ENCODE data around the gene ATP11A.

Gene ATP11A

DNA sequence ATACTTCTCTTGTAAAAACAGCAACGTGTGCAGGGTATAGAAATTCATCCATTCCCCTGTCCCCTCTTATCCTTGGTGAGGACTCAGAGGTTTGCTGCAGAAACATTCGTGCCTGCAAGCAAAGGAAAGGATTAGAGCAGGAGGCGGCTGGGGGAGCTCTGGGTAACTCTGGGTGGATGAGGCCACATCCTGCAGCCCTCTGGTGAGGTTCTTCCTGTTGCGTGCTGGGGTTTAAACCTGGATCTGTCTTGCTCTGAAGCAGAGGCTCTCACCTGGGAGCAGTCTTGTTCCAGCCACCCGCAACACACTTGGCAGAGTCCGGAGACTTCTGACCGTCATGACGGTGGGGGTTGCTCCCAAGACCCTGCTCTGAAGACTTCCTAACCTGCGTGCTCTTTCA lies 69.2 kb downstream of the ATP11A start:
- TF ChIP-seq POLR2AphosphoS5 (IDR thresholded peaks at IDR 0.05; ENCODE audit: borderline replicate concordance, low read depth, low read length) = no peak
- TF ChIP-seq EZH2 (IDR thresholded peaks at IDR 0.05) = no peak
- TF ChIP-seq FOXP2 (optimal IDR thresholded peaks at IDR 0.05; ENCODE audit: control extremely low read depth, extremely low read length, insufficient read depth) = no peak
- DNase-seq (ENCODE audit: low read depth, low spot score) = no peak

DNA sequence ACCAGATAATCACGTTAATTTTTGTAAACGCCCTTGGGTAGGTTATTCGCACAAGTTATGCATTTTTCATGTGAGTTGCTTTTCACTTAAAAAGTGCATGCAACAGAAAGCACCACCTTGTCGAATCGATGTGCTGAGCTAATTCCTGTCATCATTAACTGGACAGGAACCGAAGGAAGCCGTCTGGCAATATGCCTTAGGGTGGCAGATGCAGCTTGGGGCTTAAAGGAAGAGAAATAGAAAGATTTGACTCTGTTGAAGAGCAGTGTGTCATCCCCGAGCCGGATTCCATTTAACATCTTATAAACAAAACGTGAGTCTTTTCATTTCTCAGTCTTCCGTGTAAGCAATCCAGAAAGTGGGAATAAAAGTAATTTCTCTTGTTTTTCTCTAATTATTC lies 70.0 kb downstream of the ATP11A start:
- H3K4me3 ChIP-seq = peak overlapping the region; percentile 6; the same call in 1 of the 2 replicates
- peak overlapping the region; percentile 27; the same call in 1 of the 2 replicates for H3K27ac ChIP-seq
- TF ChIP-seq EZH2 (IDR thresholded peaks at IDR 0.05) (no peak), POLR2AphosphoS5 (IDR thresholded peaks at IDR 0.05; ENCODE audit: borderline replicate concordance, low read depth, low read length) (no peak)
- no peaks in the 10 kb centered on the region for H3K9me3 ChIP-seq (ENCODE audit: low read depth, low read length)
- H3K36me3 ChIP-seq (ENCODE audit: insufficient read depth, low read length) = no peaks in the 10 kb centered on the region
- DNase-seq (ENCODE audit: low read depth, low spot score) = no peak
- no peak overlapping the region for H3K9ac ChIP-seq (ENCODE audit: insufficient read length)

More for the DNA sequence above, 69.2 kb downstream of the ATP11A start:
- Histone ChIP-seq H3K9me3 (ENCODE audit: low read depth, low read length) (no peaks in the 10 kb centered on the region), H3K36me3 (ENCODE audit: insufficient read depth, low read length) (no peaks in the 10 kb centered on the region), H3K27ac (peak overlapping the region; percentile 27; the same call in 1 of the 2 replicates), H3K4me3 (no peak overlapping the region), H3K9ac (ENCODE audit: insufficient read length) (no peak overlapping the region)

DNA sequence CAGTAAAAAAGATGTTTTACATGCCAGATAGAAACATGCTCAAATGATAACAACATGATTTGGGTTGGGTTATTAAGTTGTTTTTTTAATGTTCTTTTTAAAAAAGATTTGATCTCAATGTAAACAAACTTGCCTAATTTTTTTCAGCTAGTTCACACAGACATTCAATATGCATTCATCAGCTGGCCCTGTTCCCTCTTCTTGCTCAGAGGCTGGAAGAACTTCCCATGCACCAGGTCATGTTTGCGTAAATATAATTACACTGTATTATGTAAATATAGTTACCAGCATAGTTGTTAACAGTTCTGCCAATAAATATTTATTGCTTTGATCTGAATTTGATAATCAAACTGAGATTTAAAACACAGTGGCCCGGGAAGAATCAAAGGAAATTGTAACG lies 70.6 kb downstream of the ATP11A start:
- no peak for DNase-seq (ENCODE audit: low read depth, low spot score)
- Histone ChIP-seq H3K36me3 (ENCODE audit: insufficient read depth, low read length) (no peaks in the 10 kb centered on the region), H3K9ac (ENCODE audit: insufficient read length) (no peak overlapping the region), H3K4me3 (no peak overlapping the region; the same call in 1 of the 2 replicates), H3K27ac (no peak overlapping the region), H3K9me3 (ENCODE audit: low read depth, low read length) (no peaks in the 10 kb centered on the region)
- TF ChIP-seq POLR2AphosphoS5 (IDR thresholded peaks at IDR 0.05; ENCODE audit: borderline replicate concordance, low read depth, low read length) (no peak), FOXP2 (optimal IDR thresholded peaks at IDR 0.05; ENCODE audit: control extremely low read depth, extremely low read length, insufficient read depth) (no peak), EZH2 (IDR thresholded peaks at IDR 0.05) (no peak)

DNA sequence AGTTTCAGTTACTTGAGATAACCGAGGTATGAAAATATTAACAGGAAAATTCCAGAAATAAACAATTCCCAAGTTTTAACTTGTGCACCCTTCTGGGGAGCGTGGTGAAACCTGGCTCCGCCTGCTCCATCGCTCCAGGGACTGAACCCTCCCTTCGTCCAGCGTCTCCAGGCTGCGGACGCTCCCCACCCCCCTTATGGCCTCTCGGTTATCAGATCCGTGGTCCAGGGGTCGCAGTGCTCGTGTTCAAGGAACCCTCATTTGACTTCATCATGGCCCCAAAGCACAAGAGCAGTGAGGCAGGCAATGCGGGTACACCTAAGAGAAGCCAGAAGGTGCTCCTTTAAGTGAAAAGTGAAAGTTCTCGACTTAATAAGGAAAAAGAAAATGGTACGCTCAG lies 71.1 kb downstream of the ATP11A start:
- H3K9me3 ChIP-seq (ENCODE audit: low read depth, low read length) = no peaks in the 10 kb centered on the region
- H3K36me3 ChIP-seq (ENCODE audit: insufficient read depth, low read length) = no peaks in the 10 kb centered on the region
- H3K4me3 ChIP-seq = no peak overlapping the region
- H3K27ac ChIP-seq = no peak overlapping the region
- no peak overlapping the region for H3K9ac ChIP-seq (ENCODE audit: insufficient read length)
- DNase-seq (ENCODE audit: low read depth, low spot score) = no peak
- no peak for TF ChIP-seq FOXP2 (optimal IDR thresholded peaks at IDR 0.05; ENCODE audit: control extremely low read depth, extremely low read length, insufficient read depth)
- no peak for TF ChIP-seq EZH2 (IDR thresholded peaks at IDR 0.05)
- TF ChIP-seq POLR2AphosphoS5 (IDR thresholded peaks at IDR 0.05; ENCODE audit: borderline replicate concordance, low read depth, low read length) = no peak

DNA sequence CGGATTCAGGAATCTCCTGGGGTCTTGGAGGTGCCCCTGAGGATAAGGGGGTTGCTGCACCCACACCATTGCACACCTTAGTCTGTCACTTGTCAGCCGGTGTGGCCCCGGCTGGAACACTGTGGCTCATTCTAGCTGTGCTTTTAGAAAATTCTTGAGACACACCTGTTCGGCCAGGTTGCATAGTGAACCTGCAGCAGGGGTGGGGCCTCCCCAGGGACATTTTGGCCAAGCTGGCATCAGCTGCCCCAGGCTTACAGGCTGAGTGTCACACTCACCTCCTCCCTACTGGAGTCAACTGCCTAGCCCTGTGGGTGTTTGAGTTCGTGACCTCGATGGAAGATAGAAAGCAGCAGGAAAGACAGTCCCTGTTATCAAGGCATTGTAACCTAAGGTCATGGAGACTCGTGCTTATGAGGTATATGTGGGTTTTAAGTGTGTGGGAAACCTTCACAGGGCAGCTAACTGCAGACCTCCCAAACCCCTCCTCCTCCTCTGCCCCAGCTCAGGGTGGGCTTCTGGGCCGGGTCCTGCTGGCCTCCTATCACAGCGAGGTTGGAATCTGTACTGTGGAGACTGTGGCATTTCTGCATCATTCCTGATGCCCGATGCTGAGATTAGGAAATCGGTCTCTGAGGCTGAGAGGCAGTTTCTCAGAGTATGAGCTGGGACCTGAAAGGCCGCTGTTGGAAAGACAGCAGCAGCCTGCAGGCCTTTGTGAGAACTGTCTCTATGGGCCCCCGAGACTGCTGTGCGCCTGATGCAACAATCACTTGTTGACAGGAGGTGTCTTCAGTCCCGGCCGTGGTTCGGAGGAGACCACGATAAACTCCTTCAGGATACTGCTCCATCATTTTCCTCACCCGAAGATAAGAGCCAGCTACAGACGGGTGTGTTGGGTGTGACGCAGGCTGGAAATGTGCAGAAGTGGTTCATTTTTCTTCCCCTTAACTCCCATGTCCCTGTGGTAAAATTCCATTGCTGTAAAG lies 72.2 kb downstream of the ATP11A start:
- TF ChIP-seq EZH2 (IDR thresholded peaks at IDR 0.05) = no peak
- TF ChIP-seq FOXP2 (optimal IDR thresholded peaks at IDR 0.05; ENCODE audit: control extremely low read depth, extremely low read length, insufficient read depth) = no peak
- TF ChIP-seq POLR2AphosphoS5 (IDR thresholded peaks at IDR 0.05; ENCODE audit: borderline replicate concordance, low read depth, low read length) = no peak
- no peak for DNase-seq (ENCODE audit: low read depth, low spot score)
- no peaks in the 10 kb centered on the region for H3K9me3 ChIP-seq (ENCODE audit: low read depth, low read length)
- no peaks in the 10 kb centered on the region for H3K36me3 ChIP-seq (ENCODE audit: insufficient read depth, low read length)
- no peak overlapping the region for H3K9ac ChIP-seq (ENCODE audit: insufficient read length)
- 0 out of 2 replicates have a peak overlapping the region, but pooled peaks have one; percentile 35 for H3K27ac ChIP-seq
- H3K4me3 ChIP-seq = no peak overlapping the region

DNA sequence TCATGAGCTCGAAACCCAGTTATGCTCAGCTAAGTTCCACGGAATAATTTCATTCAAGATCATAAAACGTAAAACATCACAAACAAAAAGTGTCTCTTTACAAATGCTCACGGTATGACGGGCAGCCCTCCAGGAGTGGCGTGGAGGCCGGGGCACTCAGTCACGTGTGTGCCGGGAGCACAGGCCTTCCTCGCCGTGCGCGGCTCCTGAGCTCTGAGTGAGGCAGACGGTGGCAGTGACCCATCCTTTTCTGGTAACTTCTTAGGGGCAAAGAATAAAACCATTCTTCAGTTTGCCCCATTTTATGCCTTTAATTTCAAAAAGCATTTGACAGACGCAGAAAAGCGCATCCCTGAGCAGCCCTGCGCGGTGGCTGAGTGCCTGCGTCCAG lies 72.8 kb downstream of the ATP11A start:
- Histone ChIP-seq H3K4me3 (no peak overlapping the region), H3K9ac (ENCODE audit: insufficient read length) (no peak overlapping the region), H3K36me3 (ENCODE audit: insufficient read depth, low read length) (no peaks in the 10 kb centered on the region), H3K9me3 (ENCODE audit: low read depth, low read length) (no peaks in the 10 kb centered on the region), H3K27ac (0 out of 2 replicates have a peak overlapping the region, but pooled peaks have one; percentile 35)
- TF ChIP-seq FOXP2 (optimal IDR thresholded peaks at IDR 0.05; ENCODE audit: control extremely low read depth, extremely low read length, insufficient read depth) = no peak
- TF ChIP-seq EZH2 (IDR thresholded peaks at IDR 0.05) = no peak
- TF ChIP-seq POLR2AphosphoS5 (IDR thresholded peaks at IDR 0.05; ENCODE audit: borderline replicate concordance, low read depth, low read length) = no peak
- no peak for DNase-seq (ENCODE audit: low read depth, low spot score)

DNA sequence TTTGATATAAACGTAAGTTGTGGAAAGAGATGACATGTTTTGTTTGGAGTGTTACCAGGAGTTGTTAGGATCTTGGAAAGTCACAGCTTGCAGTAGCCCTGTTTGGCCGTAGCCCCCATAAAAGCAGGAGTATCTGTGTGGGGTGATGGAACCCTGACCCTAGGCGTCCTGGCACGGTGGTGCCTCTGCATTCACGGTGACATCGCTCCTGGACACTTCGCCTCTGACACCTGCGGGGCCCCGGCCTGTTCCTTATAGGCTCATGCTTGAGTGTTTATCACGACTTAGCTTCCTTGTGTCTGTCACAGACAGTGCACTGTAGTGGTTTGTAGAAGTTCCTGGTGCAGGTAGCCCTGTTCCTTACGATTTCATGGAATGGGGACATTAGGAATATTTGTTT lies 74.2 kb downstream of the ATP11A start:
- H3K9ac ChIP-seq (ENCODE audit: insufficient read length) = no peak overlapping the region
- TF ChIP-seq POLR2AphosphoS5 (IDR thresholded peaks at IDR 0.05; ENCODE audit: borderline replicate concordance, low read depth, low read length) (no peak), FOXP2 (optimal IDR thresholded peaks at IDR 0.05; ENCODE audit: control extremely low read depth, extremely low read length, insufficient read depth) (no peak), EZH2 (IDR thresholded peaks at IDR 0.05) (no peak)
- H3K36me3 ChIP-seq (ENCODE audit: insufficient read depth, low read length) = no peaks in the 10 kb centered on the region
- no peak overlapping the region for H3K4me3 ChIP-seq
- no peak overlapping the region for H3K27ac ChIP-seq
- no peak for DNase-seq (ENCODE audit: low read depth, low spot score)
- no peaks in the 10 kb centered on the region for H3K9me3 ChIP-seq (ENCODE audit: low read depth, low read length)

DNA sequence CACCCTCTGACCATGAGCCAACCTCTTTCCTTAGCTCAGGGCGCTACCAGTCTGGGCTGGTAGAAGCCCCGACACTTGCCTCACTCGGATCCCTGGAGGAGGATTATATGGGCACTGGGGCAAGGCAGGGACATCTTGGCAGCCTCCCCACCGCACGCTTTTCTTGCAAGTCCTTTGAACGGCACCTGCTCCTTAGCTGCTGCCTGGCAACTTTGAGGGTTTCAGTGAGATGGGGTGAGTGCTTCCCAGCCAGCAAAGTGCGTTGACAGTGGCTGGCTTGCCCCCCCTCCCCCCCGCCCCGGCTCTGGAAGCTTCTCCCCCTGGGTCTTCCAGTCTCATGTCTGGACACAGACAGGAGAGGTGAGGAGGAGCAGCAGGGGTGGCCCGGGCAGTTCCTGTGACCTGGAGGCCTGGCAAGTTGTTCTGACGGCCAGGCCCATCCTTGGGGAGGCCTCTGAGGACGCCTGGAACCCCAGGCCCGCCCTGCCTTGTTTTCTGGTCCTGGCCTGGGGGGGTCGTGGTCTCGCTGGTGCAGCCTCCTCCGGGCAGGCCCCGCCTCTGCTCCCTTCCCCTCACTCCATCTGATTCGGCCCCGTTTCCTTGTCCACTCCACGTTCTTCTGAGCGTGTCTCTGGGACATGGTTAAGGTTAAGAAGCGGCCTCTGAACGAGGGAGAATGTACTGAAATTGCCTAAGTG lies 75.2 kb downstream of the ATP11A start:
- H3K36me3 ChIP-seq (ENCODE audit: insufficient read depth, low read length) = no peaks in the 10 kb centered on the region
- TF ChIP-seq FOXP2 (optimal IDR thresholded peaks at IDR 0.05; ENCODE audit: control extremely low read depth, extremely low read length, insufficient read depth) (no peak), EZH2 (IDR thresholded peaks at IDR 0.05) (no peak), POLR2AphosphoS5 (IDR thresholded peaks at IDR 0.05; ENCODE audit: borderline replicate concordance, low read depth, low read length) (no peak)
- no peak overlapping the region for H3K4me3 ChIP-seq
- no peak for DNase-seq (ENCODE audit: low read depth, low spot score)
- H3K27ac ChIP-seq = no peak overlapping the region
- H3K9me3 ChIP-seq (ENCODE audit: low read depth, low read length) = no peaks in the 10 kb centered on the region
- H3K9ac ChIP-seq (ENCODE audit: insufficient read length) = no peak overlapping the region
